Fibroblast of lung (primary cell): ENCODE data around the gene NUCB1.

Source experiments
- EZH2 ChIP-seq: IDR thresholded peaks from 2 replicates; pipeline ENCODE4 v1.5.1; 2012; ENCODE audit warnings: low read length, control low read depth, mild to moderate bottlenecking; ENCODE audit errors: missing control alignments
- TF ChIP-seq, protein P1 (sequence below), 2 donors: IDR thresholded peaks in 1 of 2; conservative IDR thresholded peaks in 1 of 2; 1 replicate in 1 of 2; 2 replicates in 1 of 2; pipeline ENCODE4 v1.5.1; 2011 to 2012; ENCODE audit warnings: low read length in 2 of 2, control low read depth in 1 of 2, inconsistent platforms in 1 of 2, low read depth in 1 of 2, mild to moderate bottlenecking in 1 of 2

DNA sequence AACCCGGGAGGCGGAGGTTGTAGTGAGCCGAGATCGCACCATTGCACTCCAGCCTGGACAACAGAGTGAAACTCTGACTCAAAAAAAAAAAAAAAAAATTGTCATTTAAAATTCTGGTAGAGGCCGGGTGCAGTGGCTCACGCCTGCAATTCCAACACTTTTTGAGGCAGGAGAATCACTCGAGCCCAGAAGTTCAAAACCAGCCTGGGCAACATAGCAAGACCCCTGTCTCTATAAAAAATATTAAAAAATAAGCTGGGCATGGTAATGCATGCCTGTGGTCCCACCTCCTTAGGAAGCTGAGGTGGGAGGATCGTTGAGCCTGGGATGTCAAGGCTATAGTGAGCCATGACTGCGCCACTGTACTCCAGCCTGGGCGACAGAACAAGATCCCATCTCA, 6.2 kb downstream of the NUCB1 start:
- TF ChIP-seq, protein P1, sequence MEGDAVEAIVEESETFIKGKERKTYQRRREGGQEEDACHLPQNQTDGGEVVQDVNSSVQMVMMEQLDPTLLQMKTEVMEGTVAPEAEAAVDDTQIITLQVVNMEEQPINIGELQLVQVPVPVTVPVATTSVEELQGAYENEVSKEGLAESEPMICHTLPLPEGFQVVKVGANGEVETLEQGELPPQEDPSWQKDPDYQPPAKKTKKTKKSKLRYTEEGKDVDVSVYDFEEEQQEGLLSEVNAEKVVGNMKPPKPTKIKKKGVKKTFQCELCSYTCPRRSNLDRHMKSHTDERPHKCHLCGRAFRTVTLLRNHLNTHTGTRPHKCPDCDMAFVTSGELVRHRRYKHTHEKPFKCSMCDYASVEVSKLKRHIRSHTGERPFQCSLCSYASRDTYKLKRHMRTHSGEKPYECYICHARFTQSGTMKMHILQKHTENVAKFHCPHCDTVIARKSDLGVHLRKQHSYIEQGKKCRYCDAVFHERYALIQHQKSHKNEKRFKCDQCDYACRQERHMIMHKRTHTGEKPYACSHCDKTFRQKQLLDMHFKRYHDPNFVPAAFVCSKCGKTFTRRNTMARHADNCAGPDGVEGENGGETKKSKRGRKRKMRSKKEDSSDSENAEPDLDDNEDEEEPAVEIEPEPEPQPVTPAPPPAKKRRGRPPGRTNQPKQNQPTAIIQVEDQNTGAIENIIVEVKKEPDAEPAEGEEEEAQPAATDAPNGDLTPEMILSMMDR (conservative IDR thresholded peaks at IDR 0.05 in 1 of 2, IDR thresholded peaks at IDR 0.05 in 1 of 2; ENCODE audit: low read depth in 1 of 2, low read length in 2 of 2): no peak
- no peak for TF ChIP-seq EZH2
